Liver (tissue), 3 donors: ENCODE data around the gene ADK.

ENCODE experiments used
- CTCF ChIP-seq: fragments of 150-350 bp; IDR thresholded peaks from 2 replicates; pipeline ENCODE4 v1.5.1; 2017; ENCODE audit warnings: improper control_type of control experiment, low read depth, low read length; ENCODE audit not compliant: missing input control
- EGR1 ChIP-seq, 2 donors: IDR thresholded peaks; 2 replicates each; pipeline ENCODE4 v1.6.1; 2016 to 2018; ENCODE audit warnings: antibody characterized with exemption in 2 of 2, low read depth in 2 of 2
- JUND ChIP-seq, 2 donors: IDR thresholded peaks; 2 replicates each; pipeline ENCODE4 v1.6.1; 2016; ENCODE audit warnings: antibody characterized with exemption in 2 of 2
- MAX ChIP-seq: IDR thresholded peaks from 2 replicates; pipeline ENCODE4 v1.6.1; 2016; ENCODE audit warnings: antibody characterized with exemption
- NR2F2 ChIP-seq: IDR thresholded peaks from 2 replicates; pipeline ENCODE4 v1.6.1; 2016; ENCODE audit warnings: antibody characterized with exemption
- RAD21 ChIP-seq, 2 donors: IDR thresholded peaks; 2 replicates each; pipeline ENCODE4 v1.6.1; 2016; ENCODE audit warnings: antibody characterized with exemption in 2 of 2, mild to moderate bottlenecking in 2 of 2
- RXRA ChIP-seq, 2 donors: IDR thresholded peaks; 2 replicates each; pipeline ENCODE4 v1.6.1; 2017 to 2018; ENCODE audit warnings: antibody characterized with exemption in 2 of 2, mild to moderate bottlenecking in 1 of 2
- SP1 ChIP-seq: IDR thresholded peaks from 2 replicates; pipeline ENCODE4 v1.6.1; 2018; ENCODE audit warnings: antibody characterized with exemption, mild to moderate bottlenecking
- TAF1 ChIP-seq: conservative IDR thresholded peaks from 2 replicates; pipeline ENCODE4 v1.6.1; 2016; ENCODE audit warnings: antibody characterized with exemption, mild to moderate bottlenecking
- YY1 ChIP-seq: IDR thresholded peaks from 2 replicates; pipeline ENCODE4 v1.6.1; 2016; ENCODE audit warnings: antibody characterized with exemption, mild to moderate bottlenecking
- ZBTB33 ChIP-seq: IDR thresholded peaks from 2 replicates; pipeline ENCODE4 v1.6.1; 2016; ENCODE audit warnings: antibody characterized with exemption
- donor health status: healthy.
- donor health status: healthy.

- no peak for TF ChIP-seq CTCF
- no peak for TF ChIP-seq SP1
- TF ChIP-seq TAF1: no peak
- no peak for TF ChIP-seq ZBTB33
- TF ChIP-seq RXRA (IDR thresholded peaks at IDR 0.05): peak; percentile 38 to 76
- peak; percentile 16 to 20 for TF ChIP-seq RAD21 (IDR thresholded peaks at IDR 0.05)
- TF ChIP-seq MAX: no peak
- peak; percentile 43 for TF ChIP-seq YY1
- TF ChIP-seq EGR1 (IDR thresholded peaks at IDR 0.05; ENCODE audit: low read depth in 2 of 2): no peak
- TF ChIP-seq NR2F2: no peak
- TF ChIP-seq JUND (IDR thresholded peaks at IDR 0.05): no peak
Measured at GRCh38 chr10:74690393-74690792, 539.4 kb downstream of the ADK start.
